Neural cell (in vitro differentiated cells): ENCODE results near the gene CACNG8. TPM values are rescaled to one million over a fixed set of nuclear protein-coding genes. Genes with fewer than 3 reads are reported as not detected.

ENCODE experiments used
- H2AFZ ChIP-seq: fragments of 200-600, 300-800 bp; sonication (generic), shearing (Covaris generic); 2 replicates; pipeline ENCODE4 v1.6.0; 2014; ENCODE audit warnings: low read depth, mild to moderate bottlenecking, antibody characterized with exemption, low read length, moderate library complexity
- H3F3A ChIP-seq: fragments of 200-600 bp; shearing (Covaris generic); 2 replicates; pipeline ENCODE4 v1.6.1; 2016; ENCODE audit warnings: mild to moderate bottlenecking, moderate library complexity, mixed read lengths, antibody characterized with exemption, low read length; ENCODE audit not compliant: insufficient read depth, poor library complexity, severe bottlenecking
- H3K27ac ChIP-seq: fragments of 200-600, 300-800 bp; sonication (generic), shearing (Covaris generic); 2 replicates; pipeline ENCODE4 v1.5.1; 2014; ENCODE audit warnings: mild to moderate bottlenecking, low read length, moderate library complexity
- H3K27me3 ChIP-seq: fragments of 300-800, 200-600 bp; sonication (generic), shearing (Covaris generic); 2 replicates; pipeline ENCODE4 v1.6.0; 2014; ENCODE audit warnings: mild to moderate bottlenecking, low read depth, low read length, moderate library complexity; ENCODE audit not compliant: insufficient read depth
- H3K36me3 ChIP-seq: fragments of 300-800, 200-600 bp; sonication (generic), shearing (Covaris generic); 2 replicates; pipeline ENCODE4 v1.5.1; 2014; ENCODE audit warnings: mild to moderate bottlenecking, antibody characterized with exemption, low read length, moderate library complexity; ENCODE audit not compliant: insufficient read depth
- H3K4me2 ChIP-seq: fragments of 300-800, 200-600 bp; sonication (generic), shearing (Covaris generic); 2 replicates; pipeline ENCODE4 v1.6.0; 2014; ENCODE audit warnings: mild to moderate bottlenecking, low read length
- H3K4me3 ChIP-seq: fragments of 300-800, 200-600 bp; sonication (generic), shearing (Covaris generic); 2 replicates; pipeline ENCODE4 v1.5.1; 2014; ENCODE audit warnings: mild to moderate bottlenecking, low read length, moderate library complexity
- H3K79me2 ChIP-seq: fragments of 200-600 bp; shearing (Covaris generic); replicated peaks from 2 replicates; pipeline ENCODE4 v1.6.0; 2014; ENCODE audit warnings: mild to moderate bottlenecking, low read length, moderate library complexity; ENCODE audit not compliant: insufficient read depth
- H3K9ac ChIP-seq: fragments of 300-800, 200-600 bp; sonication (generic), shearing (Covaris generic); 2 replicates; pipeline ENCODE4 v1.6.1; 2016; ENCODE audit warnings: mild to moderate bottlenecking, low read length, mixed read lengths
- H3K9me2 ChIP-seq: fragments of 200-600 bp; shearing (Covaris generic); 2 replicates; pipeline ENCODE4 v1.6.1; 2016; ENCODE audit warnings: mild to moderate bottlenecking, low read length, mixed read lengths; ENCODE audit not compliant: insufficient read depth
- H3K9me3 ChIP-seq: fragments of 200-600, 300-800 bp; sonication (generic), shearing (Covaris generic); 2 replicates; pipeline ENCODE4 v1.6.1; 2016; ENCODE audit warnings: mild to moderate bottlenecking, mixed run types, low read length, moderate library complexity, mixed read lengths
- H4K20me1 ChIP-seq: fragments of 200-600 bp; shearing (Covaris generic); 2 replicates; pipeline ENCODE4 v1.6.1; 2016; ENCODE audit warnings: mild to moderate bottlenecking, mixed run types; ENCODE audit not compliant: insufficient read depth
- CTCF ChIP-seq: fragments of 450-650 bp; IDR thresholded peaks from 2 replicates; pipeline ENCODE4 v1.5.1; 2014; ENCODE audit warnings: antibody characterized with exemption, mild to moderate bottlenecking, moderate library complexity; ENCODE audit not compliant: poor library complexity, severe bottlenecking
- EP300 ChIP-seq: fragments of 450-650 bp; conservative IDR thresholded peaks from 2 replicates; pipeline ENCODE4 v1.6.1; 2014; ENCODE audit warnings: antibody characterized with exemption, mild to moderate bottlenecking, moderate library complexity; ENCODE audit not compliant: poor library complexity, severe bottlenecking
- EZH2 ChIP-seq: fragments of 200-600, 300-800 bp; shearing (Covaris generic), sonication (generic); IDR thresholded peaks from 2 replicates; pipeline ENCODE4 v1.6.1; 2014; ENCODE audit warnings: antibody characterized with exemption, low read length, borderline replicate concordance, mild to moderate bottlenecking; ENCODE audit not compliant: insufficient read depth, poor library complexity, severe bottlenecking
- MXI1 ChIP-seq: fragments of 450-650 bp; conservative IDR thresholded peaks from 2 replicates; pipeline ENCODE4 v1.6.1; 2014; ENCODE audit warnings: antibody characterized with exemption, mild to moderate bottlenecking; ENCODE audit not compliant: poor library complexity, severe bottlenecking
- POLR2AphosphoS5 ChIP-seq: IDR thresholded peaks from 2 replicates; pipeline ENCODE4 v1.6.1; 2012
- RAD21 ChIP-seq: fragments of 450-650 bp; conservative IDR thresholded peaks from 2 replicates; pipeline ENCODE4 v1.6.1; 2014; ENCODE audit warnings: antibody characterized with exemption, mild to moderate bottlenecking, moderate library complexity
- REST ChIP-seq: IDR thresholded peaks from 2 replicates; pipeline ENCODE4 v1.6.1; 2012; ENCODE audit warnings: borderline replicate concordance
- SMC3 ChIP-seq: fragments of 450-650 bp; conservative IDR thresholded peaks from 2 replicates; pipeline ENCODE4 v1.6.1; 2014; ENCODE audit warnings: antibody characterized with exemption, mild to moderate bottlenecking, moderate library complexity; ENCODE audit not compliant: poor library complexity
- TAF1 ChIP-seq: IDR thresholded peaks from 2 replicates; pipeline ENCODE4 v1.6.1; 2012; ENCODE audit warnings: low read depth
- polyA plus RNA-seq: library from polyadenylated mRNA; depleted of rRNA; stranded (reverse); fragments of >200 nt; gene quantifications from 2 replicates; pipeline ENCODE4 v1.2.3, GENCODE V29; 2014

Gene CACNG8
- polyA plus RNA-seq, 1 donor from 2014 or later: 3.3 TPM

GRCh38 chr19:53965091-53965490 is 2.4 kb downstream of the CACNG8 start:
- H3K9ac ChIP-seq: no peak overlapping the region
- no peak overlapping the region for H3K4me3 ChIP-seq
- no peak overlapping the region for H3K27ac ChIP-seq
- H3K79me2 ChIP-seq: no peaks in the 10 kb centered on the region
- H4K20me1 ChIP-seq: no peaks in the 10 kb centered on the region
- no peaks in the 10 kb centered on the region for H3F3A ChIP-seq
- H3K4me2 ChIP-seq: no peak overlapping the region
- no peaks in the 10 kb centered on the region for H3K9me3 ChIP-seq
- no peaks in the 10 kb centered on the region for H3K9me2 ChIP-seq
- peaks cover 4% of the 10 kb centered on the region for H3K36me3 ChIP-seq
- H3K27me3 ChIP-seq: no peaks in the 10 kb centered on the region
- H2AFZ ChIP-seq: no peak overlapping the region
- no peak for TF ChIP-seq EZH2

- Histone ChIP-seq H2AFZ (no peak overlapping the region), H3K4me2 (no peak overlapping the region), H3K27me3 (no peaks in the 10 kb centered on the region), H4K20me1 (no peaks in the 10 kb centered on the region), H3K27ac (no peak overlapping the region), H3K9me3 (no peaks in the 10 kb centered on the region), H3K9me2 (no peaks in the 10 kb centered on the region), H3K9ac (no peak overlapping the region), H3K79me2 (no peaks in the 10 kb centered on the region), H3F3A (no peaks in the 10 kb centered on the region), H3K4me3 (no peak overlapping the region), H3K36me3 (peaks cover 4% of the 10 kb centered on the region)
- no peak for TF ChIP-seq EP300
- no peak for TF ChIP-seq CTCF
- TF ChIP-seq TAF1: no peak
- TF ChIP-seq EZH2: no peak
- no peak for TF ChIP-seq POLR2AphosphoS5
- TF ChIP-seq MXI1: no peak
- no peak for TF ChIP-seq RAD21
- TF ChIP-seq REST: no peak
- no peak for TF ChIP-seq SMC3
Observed at GRCh38 chr19:53966931-53967330, 4.2 kb downstream of the CACNG8 start.

- H4K20me1 ChIP-seq: no peaks in the 10 kb centered on the region
- H3K9ac ChIP-seq: no peak overlapping the region
- H3K79me2 ChIP-seq: no peaks in the 10 kb centered on the region
- H3K4me2 ChIP-seq: no peak overlapping the region
- no peaks in the 10 kb centered on the region for H3K9me2 ChIP-seq
- no peaks in the 10 kb centered on the region for H3K27me3 ChIP-seq
- no peak for TF ChIP-seq MXI1
- TF ChIP-seq POLR2AphosphoS5: no peak
- no peak overlapping the region for H3K27ac ChIP-seq
- peaks cover 4% of the 10 kb centered on the region for H3K36me3 ChIP-seq
- H3F3A ChIP-seq: no peaks in the 10 kb centered on the region
- H3K4me3 ChIP-seq: no peak overlapping the region
- no peaks in the 10 kb centered on the region for H3K9me3 ChIP-seq
- H2AFZ ChIP-seq: no peak overlapping the region
Observed at GRCh38 chr19:53969366-53969765, 6.6 kb downstream of the CACNG8 start.
